ENCODE data around the gene ILDR1.

DNA sequence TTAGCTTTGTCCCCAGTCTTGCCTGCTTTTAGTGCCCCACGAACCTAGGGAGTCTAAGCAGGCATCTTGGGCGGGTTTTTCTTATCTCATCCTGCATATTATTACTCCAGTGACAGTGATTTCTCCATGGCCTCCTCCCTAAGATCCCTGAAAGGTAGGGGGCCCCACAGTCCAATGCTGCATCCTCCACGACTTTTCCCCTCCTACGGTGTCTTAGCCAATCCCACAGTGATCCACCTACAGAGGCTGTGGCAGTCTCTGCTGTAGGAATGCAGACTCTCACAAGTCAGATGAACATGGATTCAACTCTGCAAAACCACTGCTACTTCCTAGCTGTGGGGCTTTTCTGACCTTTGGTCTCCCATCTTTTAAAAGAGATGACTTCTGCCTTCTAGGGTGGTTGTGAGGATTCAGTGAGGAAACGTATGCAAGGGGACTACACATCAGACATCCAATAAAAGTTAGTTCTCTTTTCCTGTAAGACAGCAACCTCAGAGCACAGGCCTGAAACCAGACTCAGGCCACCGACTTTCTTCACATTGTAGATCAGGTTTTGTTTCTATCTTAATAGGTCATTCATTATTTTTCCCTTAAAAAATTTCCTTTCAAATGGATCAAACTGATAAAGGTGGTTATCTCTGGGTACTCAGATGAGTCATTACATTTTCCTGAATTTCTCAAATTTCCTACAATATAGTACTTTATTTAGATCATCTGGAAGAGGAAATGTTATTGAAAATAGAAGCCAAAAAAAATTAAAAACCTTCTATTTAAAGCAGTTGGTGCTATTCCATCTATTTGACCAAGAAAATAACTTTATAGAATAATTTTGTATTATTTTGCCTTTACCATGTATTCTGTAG lies 23.2 kb downstream of the ILDR1 start:
- TF ChIP-seq, protein P1, sequence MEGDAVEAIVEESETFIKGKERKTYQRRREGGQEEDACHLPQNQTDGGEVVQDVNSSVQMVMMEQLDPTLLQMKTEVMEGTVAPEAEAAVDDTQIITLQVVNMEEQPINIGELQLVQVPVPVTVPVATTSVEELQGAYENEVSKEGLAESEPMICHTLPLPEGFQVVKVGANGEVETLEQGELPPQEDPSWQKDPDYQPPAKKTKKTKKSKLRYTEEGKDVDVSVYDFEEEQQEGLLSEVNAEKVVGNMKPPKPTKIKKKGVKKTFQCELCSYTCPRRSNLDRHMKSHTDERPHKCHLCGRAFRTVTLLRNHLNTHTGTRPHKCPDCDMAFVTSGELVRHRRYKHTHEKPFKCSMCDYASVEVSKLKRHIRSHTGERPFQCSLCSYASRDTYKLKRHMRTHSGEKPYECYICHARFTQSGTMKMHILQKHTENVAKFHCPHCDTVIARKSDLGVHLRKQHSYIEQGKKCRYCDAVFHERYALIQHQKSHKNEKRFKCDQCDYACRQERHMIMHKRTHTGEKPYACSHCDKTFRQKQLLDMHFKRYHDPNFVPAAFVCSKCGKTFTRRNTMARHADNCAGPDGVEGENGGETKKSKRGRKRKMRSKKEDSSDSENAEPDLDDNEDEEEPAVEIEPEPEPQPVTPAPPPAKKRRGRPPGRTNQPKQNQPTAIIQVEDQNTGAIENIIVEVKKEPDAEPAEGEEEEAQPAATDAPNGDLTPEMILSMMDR (IDR thresholded peaks at IDR 0.05): no peak
- no peak for TF ChIP-seq POLR2A (IDR thresholded peaks at IDR 0.05)
